ENCODE data around the gene DOCK6. TPM values are rescaled to one million over a fixed set of nuclear protein-coding genes. Genes with fewer than 3 reads are reported as not detected.

DOCK6 gene
- total RNA-seq, 1 experiment from 2014 or later, result 82.4 TPM

DNA sequence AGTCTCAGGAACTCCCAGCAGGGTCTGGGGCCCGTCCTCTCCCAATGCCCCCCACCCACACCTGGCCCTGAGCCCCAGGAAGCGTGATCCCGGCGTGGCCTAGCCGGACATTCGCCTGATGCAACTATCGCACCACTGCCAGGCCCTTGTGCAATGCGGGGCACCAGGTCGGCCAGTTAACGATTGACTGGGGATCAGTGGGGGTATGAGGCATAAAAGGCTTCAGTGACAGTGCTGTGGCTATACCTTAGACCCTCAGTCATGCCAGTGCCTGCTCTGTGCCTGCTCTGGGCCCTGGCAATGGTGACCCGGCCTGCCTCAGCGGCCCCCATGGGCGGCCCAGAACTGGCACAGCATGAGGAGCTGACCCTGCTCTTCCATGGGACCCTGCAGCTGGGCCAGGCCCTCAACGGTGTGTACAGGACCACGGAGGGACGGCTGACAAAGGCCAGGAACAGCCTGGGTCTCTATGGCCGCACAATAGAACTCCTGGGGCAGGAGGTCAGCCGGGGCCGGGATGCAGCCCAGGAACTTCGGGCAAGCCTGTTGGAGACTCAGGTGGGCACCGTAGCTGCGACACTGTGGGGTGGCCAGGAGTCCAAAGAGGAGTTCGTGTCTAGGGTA lies 22.8 kb downstream of the DOCK6 start, which contains the start of gene ANGPTL8:
Gene ANGPTL8, plus strand, starts transcription at position 243 of the 624 bp plus-strand sequence. Its CDS starts 19 bp downstream, at position 262.
- ATAC-seq, result no peak
- ChIA-PET CTCF (no interaction called here), POLR2A (no interaction called here), RAD21 (ENCODE audit: low non-redundant PET in 1 of 2, low total read pairs in 2 of 2, uncharacterized antibody in 2 of 2, unreplicated experiment in 2 of 2) (no interaction called here)
- H4K20me1 ChIP-seq (ENCODE audit: insufficient read depth), result no peaks in the 10 kb centered on the region
- no peak for DNase-seq (ENCODE audit: low read depth, low spot score)
- BruUV-seq (replicated peaks), result no TSS peak
- H3K4me3 ChIP-seq (replicated peaks in 1 of 2; ENCODE audit: low read depth in 1 of 2, low read length in 2 of 2), result no peak within 1 kb of the TSS
- no peak within 1 kb of the TSS for H2AFZ ChIP-seq (ENCODE audit: low read depth, low read length, poor library complexity, severe bottlenecking)
- no peak for TF ChIP-seq SP1 (IDR thresholded peaks at IDR 0.05; ENCODE audit: low read depth)
- TF ChIP-seq TCF7L2 (IDR thresholded peaks at IDR 0.05; ENCODE audit: borderline replicate concordance, extremely low read depth, insufficient read depth, insufficient read length), result no peak
- TF ChIP-seq ZFX (IDR thresholded peaks at IDR 0.05), result no peak
- TF ChIP-seq JUND (IDR thresholded peaks at IDR 0.05), result no peak
- no peak for TF ChIP-seq SRF (IDR thresholded peaks at IDR 0.05; ENCODE audit: low read depth)
- TF ChIP-seq, protein P1, sequence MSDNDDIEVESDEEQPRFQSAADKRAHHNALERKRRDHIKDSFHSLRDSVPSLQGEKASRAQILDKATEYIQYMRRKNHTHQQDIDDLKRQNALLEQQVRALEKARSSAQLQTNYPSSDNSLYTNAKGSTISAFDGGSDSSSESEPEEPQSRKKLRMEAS (IDR thresholded peaks at IDR 0.05), result no peak
- TF ChIP-seq EZH2phosphoT487 (IDR thresholded peaks at IDR 0.05; ENCODE audit: borderline replicate concordance), result no peak
- TF ChIP-seq CBX3 (IDR thresholded peaks at IDR 0.05; ENCODE audit: low read depth), result no peak
- TF ChIP-seq YY1 (IDR thresholded peaks at IDR 0.05; ENCODE audit: extremely low read depth, insufficient replicate concordance, low read depth, low read length), result no peak
- TF ChIP-seq RAD21 (IDR thresholded peaks at IDR 0.05; ENCODE audit: low read depth), result no peak
- TF ChIP-seq POLR2A (IDR thresholded peaks at IDR 0.05; ENCODE audit: borderline replicate concordance, extremely low read depth, insufficient read depth, insufficient read length), result no peak
- TF ChIP-seq EZH2 (IDR thresholded peaks at IDR 0.05), result no peak
- no peak for TF ChIP-seq FOSL1 (IDR thresholded peaks at IDR 0.05; ENCODE audit: low read depth)
- TF ChIP-seq, protein P2, sequence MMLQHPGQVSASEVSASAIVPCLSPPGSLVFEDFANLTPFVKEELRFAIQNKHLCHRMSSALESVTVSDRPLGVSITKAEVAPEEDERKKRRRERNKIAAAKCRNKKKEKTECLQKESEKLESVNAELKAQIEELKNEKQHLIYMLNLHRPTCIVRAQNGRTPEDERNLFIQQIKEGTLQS (IDR thresholded peaks at IDR 0.05), result no peak
- no peak for TF ChIP-seq CEBPB (IDR thresholded peaks at IDR 0.05; ENCODE audit: low read depth)
- TF ChIP-seq ELF1 (IDR thresholded peaks at IDR 0.05; ENCODE audit: borderline replicate concordance, low read depth), result no peak
- no peak for TF ChIP-seq SIN3A (IDR thresholded peaks at IDR 0.05; ENCODE audit: low read depth)
- TF ChIP-seq, protein P3, sequence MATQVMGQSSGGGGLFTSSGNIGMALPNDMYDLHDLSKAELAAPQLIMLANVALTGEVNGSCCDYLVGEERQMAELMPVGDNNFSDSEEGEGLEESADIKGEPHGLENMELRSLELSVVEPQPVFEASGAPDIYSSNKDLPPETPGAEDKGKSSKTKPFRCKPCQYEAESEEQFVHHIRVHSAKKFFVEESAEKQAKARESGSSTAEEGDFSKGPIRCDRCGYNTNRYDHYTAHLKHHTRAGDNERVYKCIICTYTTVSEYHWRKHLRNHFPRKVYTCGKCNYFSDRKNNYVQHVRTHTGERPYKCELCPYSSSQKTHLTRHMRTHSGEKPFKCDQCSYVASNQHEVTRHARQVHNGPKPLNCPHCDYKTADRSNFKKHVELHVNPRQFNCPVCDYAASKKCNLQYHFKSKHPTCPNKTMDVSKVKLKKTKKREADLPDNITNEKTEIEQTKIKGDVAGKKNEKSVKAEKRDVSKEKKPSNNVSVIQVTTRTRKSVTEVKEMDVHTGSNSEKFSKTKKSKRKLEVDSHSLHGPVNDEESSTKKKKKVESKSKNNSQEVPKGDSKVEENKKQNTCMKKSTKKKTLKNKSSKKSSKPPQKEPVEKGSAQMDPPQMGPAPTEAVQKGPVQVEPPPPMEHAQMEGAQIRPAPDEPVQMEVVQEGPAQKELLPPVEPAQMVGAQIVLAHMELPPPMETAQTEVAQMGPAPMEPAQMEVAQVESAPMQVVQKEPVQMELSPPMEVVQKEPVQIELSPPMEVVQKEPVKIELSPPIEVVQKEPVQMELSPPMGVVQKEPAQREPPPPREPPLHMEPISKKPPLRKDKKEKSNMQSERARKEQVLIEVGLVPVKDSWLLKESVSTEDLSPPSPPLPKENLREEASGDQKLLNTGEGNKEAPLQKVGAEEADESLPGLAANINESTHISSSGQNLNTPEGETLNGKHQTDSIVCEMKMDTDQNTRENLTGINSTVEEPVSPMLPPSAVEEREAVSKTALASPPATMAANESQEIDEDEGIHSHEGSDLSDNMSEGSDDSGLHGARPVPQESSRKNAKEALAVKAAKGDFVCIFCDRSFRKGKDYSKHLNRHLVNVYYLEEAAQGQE (IDR thresholded peaks at IDR 0.05; ENCODE audit: low read depth), result no peak
- H3K4me2 ChIP-seq (ENCODE audit: low read length), result no peak within 1 kb of the TSS
- no peaks in the 10 kb centered on the region for H3K27me3 ChIP-seq (ENCODE audit: insufficient read depth, low read length)
- no peaks in the 10 kb centered on the region for H3K79me2 ChIP-seq (ENCODE audit: insufficient read depth, low read length)
- H3K9ac ChIP-seq (ENCODE audit: low read length), result no peak within 1 kb of the TSS
- H3K4me1 ChIP-seq (ENCODE audit: control insufficient read depth in 1 of 2, insufficient read depth in 2 of 2, low read length in 2 of 2), result peaks cover 4 to 5% of the 10 kb centered on the region in 2 experiments; a peak in 3 of 4 replicates
- no peak within 1 kb of the TSS for H3K27ac ChIP-seq (ENCODE audit: low read depth, low read length)
- H3K9me2 ChIP-seq (ENCODE audit: insufficient read depth), result no peaks in the 10 kb centered on the region
- intact Hi-C loops (cut with micrococcal nuclease), result no loop called here
- peaks cover 3% of the 10 kb centered on the region in 2 experiments; a peak in 2 of 4 replicates for H3K36me3 ChIP-seq (ENCODE audit: control insufficient read depth in 1 of 2, insufficient read depth in 2 of 2, low read length in 2 of 2)
- no peaks in the 10 kb centered on the region for H3K9me3 ChIP-seq (ENCODE audit: control insufficient read depth in 1 of 2, insufficient read depth in 1 of 2, low read depth in 1 of 2, low read length in 2 of 2)
